Central memory CD4-positive, alpha-beta T cell (primary cell): ENCODE results near the gene MISP.
A peak's percentile ranks its signal among the peaks of the same experiment; 100 is the strongest.
"Not testable (repeated sequence)": the region's sequence is repeated elsewhere in the genome, so short reads cannot be mapped to it uniquely, and the experiment has no call there.

Experiments used
- DNase-seq: peaks from one replicate; pipeline ENCODE4 v3.0.0; 2022

Gene MISP

DNA sequence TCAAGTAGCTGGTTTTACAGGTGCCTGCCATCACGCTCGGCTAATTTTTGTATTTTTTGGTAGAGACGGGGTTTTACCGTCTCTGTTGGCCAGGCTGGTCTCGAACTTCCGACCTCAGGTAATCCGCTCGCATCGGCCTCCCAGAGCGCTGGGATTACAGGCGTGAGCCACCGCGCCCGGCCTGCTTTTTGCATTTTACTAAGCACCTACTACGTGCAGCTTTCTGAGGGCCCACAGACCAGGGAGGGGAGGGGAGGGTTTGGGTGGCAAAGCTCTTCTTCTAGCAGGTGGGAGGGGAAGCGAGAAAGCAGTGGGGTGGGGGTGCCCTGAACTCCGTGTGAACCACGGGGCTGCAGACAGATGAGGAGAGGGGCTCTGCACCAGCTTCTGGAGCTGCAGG, 27.2 kb upstream of the MISP start:
- no peak for DNase-seq

DNA sequence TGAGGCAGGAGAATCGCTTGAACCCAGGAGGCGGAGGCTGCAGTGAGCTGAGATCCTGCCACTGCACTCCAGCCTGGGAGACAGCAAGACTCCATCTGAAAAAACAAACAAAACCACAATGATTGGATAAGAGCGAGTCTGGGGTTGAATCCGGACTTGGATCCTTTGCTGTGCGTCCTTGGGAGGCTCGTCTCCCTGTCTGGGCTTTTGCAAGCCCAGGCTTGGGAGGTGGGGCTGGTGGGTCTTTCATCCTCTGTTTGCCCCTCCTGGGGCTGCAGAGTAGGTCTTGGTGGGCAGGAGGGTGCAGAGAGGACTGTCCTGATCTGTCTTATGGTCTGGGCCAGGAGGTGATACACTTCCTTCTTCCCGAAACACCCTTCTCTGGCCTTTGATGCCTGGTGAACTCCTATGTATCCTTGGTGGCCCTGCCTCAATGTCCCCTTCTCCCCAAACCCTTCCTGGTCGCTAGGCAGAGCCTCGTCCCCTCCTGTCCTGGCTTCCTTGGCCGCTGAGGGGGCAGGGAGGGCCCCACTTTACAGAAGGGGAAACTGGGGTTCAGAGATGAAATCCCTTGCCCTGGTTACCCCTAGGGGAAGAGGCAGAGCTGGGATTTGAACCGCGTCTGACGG, 25.3 kb upstream of the MISP start:
- no peak for DNase-seq

DNA sequence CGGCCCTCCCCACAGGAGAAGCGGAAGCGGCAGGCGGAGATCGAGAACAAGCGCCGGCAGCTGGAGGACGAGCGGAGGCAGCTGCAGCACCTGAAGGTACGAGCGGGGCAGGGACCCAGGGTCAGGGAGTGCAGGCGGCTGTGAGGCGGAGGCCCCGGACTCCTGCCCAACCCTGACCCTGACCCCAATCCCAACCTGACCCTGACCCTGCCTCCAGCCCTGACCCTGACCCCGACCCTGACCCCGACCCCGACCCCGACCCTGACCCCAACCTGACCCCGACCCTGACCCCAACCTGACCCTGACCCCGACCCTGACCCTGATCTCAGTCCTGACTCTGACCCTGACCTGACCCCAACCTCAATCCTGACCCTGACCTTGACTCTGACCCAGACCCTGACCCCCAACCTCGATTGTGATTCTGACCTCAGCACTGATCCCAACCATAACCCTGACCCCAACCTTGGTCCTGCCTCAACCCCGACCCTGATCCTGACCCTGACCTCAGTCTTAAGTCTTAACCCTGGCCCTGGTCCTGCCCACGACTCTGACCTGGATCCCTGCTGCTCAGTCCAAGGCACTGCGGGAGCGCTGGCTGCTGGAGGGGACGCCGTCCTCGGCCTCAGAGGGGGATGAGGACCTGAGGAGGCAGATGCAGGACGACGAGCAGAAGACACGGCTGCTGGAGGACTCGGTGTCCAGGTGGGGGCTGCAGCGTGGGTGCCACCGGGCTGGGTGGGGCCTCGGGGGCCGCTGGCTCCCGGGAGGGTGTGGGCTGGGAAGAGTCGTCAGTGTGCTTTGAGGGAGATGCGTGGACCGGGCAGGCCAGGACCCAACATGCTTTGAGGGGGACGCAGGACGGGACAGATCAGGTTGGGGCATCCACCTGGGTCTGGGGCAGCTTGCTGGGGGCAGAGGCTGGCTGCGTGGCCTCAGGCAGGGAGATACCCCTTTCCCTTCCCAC, 23.6 kb upstream of the MISP start:
- no peak for DNase-seq

DNA sequence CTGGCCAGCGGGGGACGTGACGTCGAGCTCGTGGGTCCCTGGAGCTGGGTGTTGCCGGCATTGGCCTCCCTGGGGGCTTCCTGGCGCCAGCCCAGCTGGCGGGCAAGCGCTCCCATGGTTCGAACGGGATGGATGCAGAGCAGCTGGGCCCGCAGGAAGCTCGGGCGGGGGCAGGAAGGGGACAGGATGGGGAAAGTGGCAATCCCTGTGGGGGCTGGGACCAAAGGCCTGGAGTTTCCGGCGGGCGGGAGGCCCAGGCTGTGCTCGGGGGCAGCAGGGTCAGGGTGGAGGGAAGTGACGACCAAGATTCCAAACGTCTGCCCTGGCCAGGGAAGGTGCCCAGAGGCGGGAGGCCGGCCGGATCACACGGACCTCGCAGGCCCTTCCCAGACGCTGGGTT, 22.9 kb upstream of the MISP start:
- DNase-seq, result no peak

DNA sequence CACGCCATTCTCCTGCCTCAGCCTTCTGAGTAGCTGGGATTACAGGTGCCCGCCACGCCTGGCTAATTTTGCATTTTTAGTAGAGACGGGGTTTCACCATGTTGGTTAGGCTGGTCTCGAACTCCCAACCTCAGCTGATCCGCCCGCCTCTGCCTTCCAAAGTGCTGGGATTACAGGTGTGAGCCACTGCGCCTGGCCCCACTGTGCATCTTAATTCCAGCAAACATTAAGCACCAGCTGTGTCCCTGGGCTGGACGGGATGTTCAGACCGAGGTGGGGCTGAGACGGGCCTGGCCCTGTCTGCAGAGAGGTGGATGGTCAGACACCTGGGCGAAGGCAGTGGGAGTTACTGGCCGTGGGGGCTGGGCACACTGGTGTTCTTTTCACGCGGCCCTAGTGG, 21.3 kb upstream of the MISP start:
- not testable (repeated sequence) for DNase-seq

DNA sequence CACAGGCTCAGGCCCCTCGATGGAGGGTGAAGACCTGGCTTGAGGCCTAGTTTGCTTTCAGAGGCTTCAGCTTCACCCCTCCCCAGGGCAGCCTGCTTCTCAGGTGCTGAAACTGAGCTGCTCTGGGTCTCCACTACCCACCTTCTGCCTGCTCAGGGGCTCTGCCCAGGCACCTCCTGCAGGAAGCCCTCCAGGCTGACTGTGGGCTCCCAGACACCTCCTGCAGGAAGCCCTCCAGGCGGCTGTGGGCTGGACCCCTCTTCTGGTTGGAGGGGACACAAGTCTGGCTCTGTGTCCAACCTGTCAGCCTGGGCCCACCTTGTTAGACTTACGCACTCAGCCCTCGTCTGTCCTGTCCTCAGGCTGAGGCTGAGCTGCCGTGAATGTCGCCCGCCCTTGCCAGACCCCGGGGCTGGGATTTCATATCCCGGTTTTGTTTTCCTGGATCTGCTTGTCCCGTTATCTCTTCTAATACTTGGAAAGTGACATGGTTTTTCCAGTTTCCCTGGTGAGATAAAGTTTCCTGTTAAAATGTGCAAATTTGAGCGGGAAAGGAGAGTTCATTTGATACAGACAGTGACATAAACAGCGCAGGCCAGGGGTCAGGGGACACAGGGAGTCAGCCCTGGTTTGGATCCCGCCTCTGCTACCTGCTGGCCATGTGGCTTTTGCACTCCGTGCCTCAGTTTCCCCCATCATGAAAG, 20.8 kb upstream of the MISP start:
- no peak for DNase-seq

DNA sequence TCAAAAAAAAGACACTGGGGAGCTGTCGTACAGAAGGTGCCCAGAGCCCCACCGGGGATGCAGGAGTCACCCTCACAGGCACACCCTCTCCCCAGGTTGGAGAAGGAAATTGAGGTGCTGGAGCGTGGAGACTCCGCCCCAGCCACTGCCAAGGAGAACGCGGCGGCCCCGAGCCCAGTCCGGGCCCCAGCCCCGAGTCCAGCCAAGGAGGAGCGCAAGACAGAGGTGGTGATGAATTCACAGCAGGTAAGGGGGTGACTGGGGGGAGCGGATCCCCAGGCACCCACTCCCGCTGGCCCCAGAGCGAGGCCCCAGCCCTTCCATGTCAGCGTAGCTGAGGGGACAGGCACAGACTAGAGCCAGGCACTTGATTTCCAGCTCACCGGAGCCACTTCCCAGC, 19.9 kb upstream of the MISP start:
- no peak for DNase-seq

DNA sequence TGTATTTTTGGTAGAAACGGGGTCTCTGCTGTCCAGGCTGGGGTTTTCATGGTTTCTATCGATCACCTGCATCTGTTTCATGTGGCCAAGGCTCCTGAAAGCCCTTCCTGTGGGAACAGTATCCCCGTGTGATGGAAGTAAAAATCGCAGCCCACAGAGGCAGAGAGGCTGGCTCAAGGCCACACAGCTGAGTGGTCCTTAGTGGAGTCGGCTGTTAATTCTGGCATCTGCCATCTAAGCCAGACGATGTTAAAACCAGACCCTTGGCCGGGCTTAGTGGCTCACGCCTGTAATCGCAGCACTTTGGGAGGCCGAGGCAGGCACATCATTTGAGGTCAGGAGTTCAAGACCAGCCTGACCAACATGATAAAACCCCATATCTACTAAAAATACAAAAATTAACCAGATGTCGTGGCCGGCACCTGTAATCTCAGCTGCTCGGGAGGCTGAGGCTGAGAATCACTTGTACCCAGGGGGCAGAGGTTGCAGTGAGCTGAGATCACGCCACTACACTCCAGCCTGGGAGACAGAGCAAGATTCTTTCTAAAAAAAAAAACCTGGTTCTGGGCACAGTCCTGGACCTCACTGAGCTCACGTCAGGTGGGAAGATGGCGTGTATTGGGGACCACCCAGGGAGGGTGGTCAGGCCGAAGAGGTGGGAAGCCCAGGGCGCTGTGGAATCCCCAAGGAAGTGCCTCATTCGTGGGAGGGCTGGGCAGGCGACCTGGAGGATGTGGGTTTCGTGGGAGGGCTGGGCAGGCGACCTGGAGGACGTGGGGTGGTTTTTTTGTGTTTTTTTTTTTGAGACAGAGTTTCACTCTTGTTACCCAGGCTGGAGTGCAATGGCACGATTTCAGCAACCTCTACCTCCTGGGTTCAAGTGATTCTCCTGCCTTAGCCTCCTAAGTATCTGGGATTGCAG, 18.5 kb upstream of the MISP start:
- no peak for DNase-seq

DNA sequence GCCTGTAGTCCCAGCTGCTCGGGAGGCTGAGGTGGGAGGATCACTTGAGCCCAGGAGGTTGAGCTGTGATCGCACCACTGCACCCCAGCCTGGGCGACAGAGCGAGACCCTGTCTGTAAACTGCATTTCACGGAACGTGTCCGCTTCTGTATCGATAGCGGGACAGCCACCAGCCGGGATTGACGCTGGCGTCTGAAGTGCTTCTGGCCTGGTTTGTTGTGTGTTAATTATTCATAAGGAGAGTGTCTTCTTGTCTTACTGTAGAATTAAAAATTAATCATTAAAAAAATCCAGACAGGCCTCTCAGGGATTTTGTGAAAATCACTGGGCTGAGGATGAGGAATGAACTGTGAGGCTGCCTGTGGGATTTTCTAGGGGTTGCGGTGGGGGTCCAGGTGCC, 16.2 kb upstream of the MISP start:
- DNase-seq, result no peak

DNA sequence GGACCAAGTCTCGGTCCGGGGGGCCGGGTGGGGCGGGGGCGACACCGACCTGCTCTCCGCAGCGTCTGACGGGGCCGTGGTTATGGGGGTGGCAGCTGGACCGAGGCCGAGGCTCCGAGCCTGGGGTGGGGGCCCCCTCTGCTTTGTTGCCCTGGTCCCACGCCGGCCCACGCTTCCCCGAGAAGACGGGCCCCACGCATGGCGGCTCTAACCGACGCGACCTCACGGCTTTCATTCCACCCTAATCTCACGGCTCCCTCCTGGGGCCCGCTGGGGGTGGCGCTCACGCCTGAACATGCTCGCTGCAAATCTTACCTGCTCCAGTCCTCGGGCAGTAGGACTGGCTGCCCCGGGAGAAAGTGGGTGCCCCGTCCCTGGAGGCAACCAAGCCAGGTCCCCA, 14.8 kb upstream of the MISP start:
- DNase-seq, result no peak

DNA sequence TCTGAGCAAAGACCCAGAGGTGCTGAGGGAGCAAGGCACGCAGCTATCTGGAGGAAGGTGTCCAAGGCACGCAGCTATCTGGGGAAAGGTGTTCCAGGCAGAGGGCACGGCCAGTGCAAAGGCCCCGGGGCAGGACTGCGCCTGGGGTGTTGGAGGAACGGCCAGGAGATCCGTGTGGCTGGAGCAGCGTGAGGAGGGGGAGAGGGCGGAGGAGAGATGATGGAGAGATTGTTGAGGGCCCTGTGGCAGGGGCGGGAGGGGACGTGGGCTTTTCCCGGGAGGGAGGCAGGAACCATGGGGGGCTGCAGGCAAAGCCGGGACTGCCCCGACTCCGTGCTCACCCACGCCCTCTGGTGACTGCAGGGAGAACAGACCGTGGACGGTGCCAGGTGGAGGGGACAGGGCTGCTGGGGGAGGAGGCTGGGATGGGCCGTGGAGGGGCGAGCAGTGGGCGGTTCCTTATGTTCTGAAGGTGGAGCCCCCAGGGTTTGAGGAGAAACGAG, 13.3 kb upstream of the MISP start:
- peak; percentile 38 for DNase-seq

DNA sequence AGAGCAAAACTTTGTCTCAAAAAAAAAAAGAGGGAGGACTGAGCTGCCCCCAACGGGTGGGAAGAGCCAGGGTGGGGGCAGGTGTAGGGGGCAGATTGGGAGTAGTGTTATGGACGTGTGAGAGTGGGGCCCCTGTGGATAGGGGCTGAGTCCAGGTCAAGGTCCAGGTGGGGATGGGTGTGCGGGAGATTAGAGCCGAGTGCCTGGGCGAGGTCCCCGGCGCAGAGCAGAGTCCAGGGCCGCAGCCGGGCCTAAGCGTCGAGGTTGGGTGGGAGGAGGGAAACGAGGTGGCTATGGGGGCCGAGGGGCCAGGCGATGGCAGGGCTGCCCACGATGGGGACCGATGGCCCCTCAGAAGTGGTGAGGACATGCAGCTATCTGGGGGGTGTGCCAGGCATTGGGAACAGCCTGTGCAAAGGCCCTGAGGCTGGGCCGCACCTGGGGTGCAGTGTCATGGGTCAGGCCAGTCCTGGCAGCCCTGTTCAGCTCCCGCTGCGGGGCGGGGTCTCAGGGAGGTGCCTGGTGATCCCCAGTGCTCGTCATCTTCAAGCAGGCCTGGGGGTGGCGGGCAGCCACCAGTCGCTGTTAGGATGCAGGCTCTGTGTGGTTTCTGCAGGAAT, 12.3 kb upstream of the MISP start:
- DNase-seq, result no peak

DNA sequence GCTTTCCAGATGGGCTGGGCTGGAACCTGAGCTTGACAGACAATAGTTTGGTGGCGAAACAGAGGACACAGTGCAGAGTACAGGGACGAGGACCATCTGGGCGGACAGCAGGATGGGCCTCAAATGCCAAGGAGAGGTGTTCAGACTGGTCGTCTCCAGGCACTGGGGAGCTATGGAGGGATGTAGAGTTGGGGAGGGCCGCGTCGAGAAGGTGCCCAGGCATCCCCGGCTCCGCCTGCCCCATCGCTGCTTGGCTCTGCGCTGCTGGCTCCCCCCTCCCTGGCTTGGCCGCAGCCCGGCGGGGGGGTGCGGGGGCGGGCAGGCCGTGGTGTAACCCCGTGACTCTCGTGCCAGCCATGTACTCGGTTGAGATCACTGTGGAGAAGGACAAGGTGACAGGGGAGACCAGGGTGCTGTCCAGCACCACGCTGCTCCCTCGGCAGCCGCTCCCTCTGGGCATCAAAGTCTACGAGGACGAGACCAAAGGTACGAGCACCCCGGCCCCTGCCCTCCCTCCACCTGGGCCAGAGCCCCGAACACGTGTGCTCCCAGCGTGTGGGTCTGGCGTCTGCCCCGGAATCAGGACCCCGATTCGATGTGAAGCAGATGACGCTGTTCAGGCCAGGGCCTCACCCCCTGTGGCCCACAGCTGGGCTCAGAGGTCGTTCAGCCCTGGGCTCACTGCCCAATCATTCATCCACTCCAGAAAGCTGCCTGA, 10.8 kb upstream of the MISP start:
- DNase-seq, result no peak

DNA sequence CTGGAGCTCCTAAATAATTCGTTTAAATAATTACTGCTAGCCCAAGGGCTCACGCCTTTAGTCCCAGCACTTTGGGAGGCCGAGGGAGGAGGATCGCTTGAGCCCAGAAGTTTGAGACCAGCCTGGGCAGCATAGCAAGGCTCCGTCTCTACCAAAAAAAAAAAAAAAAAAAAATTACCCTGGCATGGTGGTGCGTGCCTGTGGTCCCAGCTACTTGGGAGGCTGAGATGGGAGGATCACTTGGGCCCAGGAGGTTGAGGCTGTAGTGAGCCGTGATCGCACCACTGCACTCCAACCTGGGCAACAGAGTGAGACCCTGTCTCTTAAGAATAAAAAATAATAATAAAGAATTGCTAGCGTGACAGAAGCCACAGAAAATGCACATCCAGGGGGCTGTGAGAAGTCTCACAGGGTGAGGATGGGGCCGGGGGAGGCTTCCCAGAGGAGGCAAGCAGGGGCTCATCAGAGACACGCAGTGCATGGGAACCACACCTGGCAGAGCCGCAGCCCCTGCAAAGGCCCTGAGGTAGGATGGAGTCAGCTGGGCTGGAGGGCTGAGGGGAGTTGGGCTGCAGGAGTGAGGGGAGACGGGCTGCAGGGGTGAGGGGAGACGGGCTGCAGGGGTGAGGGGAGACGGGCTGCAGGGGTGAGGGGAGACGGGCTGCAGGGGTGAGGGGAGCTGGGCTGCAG, 10.0 kb upstream of the MISP start:
- not testable (repeated sequence) for DNase-seq

DNA sequence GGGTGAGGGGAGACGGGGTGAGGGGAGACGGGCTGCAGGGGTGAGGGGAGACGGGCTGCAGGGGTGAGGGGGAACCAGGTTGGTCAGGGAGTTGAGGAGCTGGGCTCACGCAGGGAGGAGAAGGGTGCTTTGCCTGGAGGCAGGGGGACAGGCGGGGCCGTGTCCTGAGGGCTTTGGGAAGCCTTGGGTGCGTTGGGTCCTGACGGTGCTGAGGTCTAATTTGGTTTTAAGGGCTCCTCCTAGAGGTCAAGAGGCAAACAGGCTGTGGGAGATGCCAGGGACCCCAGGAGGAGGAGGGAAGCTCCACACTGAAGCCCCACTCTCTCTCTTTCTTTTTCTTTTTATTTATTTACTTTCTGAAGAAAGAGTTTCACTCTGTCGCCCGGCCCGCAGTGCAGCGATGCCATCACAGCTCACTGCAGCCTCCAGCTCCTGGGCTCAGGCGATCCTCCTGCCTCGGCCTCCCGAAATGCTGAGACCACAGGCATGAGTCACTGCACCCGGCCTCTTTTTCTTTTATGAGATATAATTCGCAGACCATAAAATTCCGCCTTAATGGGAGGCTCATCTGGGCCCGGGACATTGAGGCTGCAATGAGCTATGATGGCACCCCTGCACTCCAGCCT, 9.3 kb upstream of the MISP start:
- DNase-seq, result no peak

DNA sequence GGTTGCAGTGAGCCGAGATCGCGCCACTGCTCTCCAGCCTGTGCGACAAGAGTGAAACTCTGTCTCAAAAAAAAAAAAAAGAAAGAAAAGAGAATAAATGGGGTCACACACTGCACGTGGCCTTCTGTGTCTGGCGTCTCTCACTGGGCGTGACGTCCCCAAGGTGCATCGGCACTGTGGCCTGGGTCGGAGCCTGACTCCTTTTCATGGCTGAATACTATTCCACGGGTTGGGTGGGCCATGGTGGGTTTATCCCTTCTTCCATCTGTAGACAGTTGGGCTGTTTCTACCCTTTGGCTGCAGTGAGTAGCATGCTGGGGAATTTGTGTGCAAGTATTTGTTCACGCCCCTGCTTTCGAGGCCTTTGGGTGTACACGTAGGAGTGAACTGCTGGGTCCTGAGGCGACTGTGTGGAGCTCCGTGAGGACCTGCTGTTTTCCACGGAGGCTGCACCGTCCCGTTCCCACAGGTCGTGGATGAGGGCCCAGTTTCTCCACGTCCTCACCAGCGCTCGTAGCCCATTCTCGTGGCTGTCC, 8.3 kb upstream of the MISP start:
- DNase-seq, result no peak

DNA sequence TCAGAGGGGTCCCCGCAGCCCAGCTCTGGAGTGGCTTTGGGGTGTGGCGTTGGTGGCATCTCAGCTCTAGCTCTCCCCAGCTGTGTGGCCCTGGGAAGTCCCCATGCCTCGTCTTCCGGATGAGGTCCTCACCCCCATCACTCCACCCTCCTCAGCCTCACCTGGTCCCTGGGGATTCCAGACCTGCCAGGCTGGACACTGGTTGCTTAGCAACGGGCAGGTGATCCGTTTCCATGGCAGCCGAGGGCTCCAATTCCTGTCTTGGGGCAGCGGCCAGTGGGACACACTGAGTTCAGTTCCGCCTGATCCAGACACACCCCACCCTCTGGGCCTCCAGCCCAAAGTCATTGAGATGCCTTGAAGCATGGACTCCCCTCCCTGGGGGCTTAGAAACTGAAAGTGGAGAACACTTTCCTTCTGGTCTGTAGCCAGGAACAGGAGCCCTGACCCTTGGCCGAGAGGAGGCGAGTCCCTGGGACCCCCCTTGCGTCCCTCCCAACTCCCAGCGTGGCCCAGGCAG, 7.7 kb upstream of the MISP start:
- no peak for DNase-seq

DNA sequence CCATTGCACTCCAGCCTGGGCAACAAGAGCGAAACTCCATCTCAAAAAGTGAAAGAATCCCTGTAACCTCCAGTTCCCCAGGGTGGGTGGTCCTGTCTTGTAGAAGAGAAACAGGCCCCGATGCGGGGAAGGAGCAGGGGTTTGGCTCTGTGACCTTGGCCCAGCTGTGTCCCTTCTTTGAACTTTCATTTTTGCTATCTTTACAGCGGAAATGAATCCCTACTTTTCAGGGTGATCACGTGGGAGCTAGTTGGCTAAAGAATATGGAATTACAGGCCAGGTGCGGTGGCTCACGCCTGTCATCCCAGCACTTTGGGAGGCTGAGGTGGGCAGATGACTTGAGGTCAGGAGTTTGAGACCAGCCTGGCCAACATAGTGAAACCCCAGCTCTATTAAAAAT, 5.8 kb upstream of the MISP start:
- DNase-seq, result not testable (repeated sequence)

DNA sequence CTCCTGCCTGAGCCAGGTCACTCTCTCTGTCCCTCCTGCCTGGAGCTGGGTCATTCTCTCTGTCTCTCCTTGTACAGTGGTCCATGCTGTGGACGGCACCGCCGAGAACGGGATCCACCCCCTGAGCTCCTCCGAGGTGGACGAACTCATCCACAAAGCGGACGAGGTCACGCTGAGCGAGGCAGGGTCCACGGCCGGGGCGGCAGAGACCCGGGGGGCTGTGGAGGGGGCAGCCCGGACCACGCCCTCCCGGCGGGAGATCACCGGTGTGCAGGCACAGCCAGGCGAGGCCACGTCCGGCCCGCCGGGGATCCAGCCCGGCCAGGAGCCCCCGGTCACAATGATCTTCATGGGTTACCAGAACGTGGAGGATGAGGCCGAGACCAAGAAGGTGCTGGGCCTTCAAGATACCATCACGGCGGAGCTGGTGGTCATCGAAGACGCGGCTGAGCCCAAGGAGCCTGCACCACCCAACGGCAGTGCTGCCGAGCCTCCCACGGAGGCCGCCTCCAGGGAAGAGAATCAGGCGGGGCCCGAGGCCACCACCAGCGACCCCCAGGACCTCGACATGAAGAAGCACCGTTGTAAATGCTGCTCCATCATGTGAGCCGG, 4.6 kb upstream of the MISP start:
- no peak for DNase-seq
